Measurements from ENCODE around the gene CRMP1. TPM values are rescaled to one million over a fixed set of nuclear protein-coding genes. Genes with fewer than 3 reads are reported as not detected.

The CRMP1 gene
- total RNA-seq, 2 donors from 2014 or later = 0.37 to 1.1 TPM

- Histone ChIP-seq H3K9me3 (no peaks in the 10 kb centered on the region), H3K4me3 (no peak overlapping the region), H3K36me3 (no peaks in the 10 kb centered on the region), H3K27ac (no peak overlapping the region), H3K27me3 (no peaks in the 10 kb centered on the region), H3K4me1 (no peaks in the 10 kb centered on the region)
- DNase-seq (ENCODE audit: low spot score) = no peak
- TF ChIP-seq CTCF (IDR thresholded peaks at IDR 0.05) = no peak
Observed at GRCh38 chr4:5869966-5870619, 22.8 kb downstream of the CRMP1 start.

GRCh38 chr4:5867866-5868265, 25.0 kb downstream of the CRMP1 start:
- no peaks in the 10 kb centered on the region for H3K27me3 ChIP-seq
- no peaks in the 10 kb centered on the region for H3K9me3 ChIP-seq
- H3K27ac ChIP-seq = no peak overlapping the region
- no peaks in the 10 kb centered on the region for H3K4me1 ChIP-seq
- no peak for TF ChIP-seq CTCF (IDR thresholded peaks at IDR 0.05)
- no peaks in the 10 kb centered on the region for H3K36me3 ChIP-seq
- DNase-seq (ENCODE audit: low spot score) = no peak
- H3K4me3 ChIP-seq = no peak overlapping the region

- no peak for DNase-seq (ENCODE audit: low spot score)
- Histone ChIP-seq H3K27ac (no peak overlapping the region), H3K4me3 (no peak overlapping the region), H3K9me3 (no peaks in the 10 kb centered on the region), H3K4me1 (no peaks in the 10 kb centered on the region), H3K36me3 (no peaks in the 10 kb centered on the region), H3K27me3 (no peaks in the 10 kb centered on the region)
- no peak for TF ChIP-seq CTCF (IDR thresholded peaks at IDR 0.05)
Observed at GRCh38 chr4:5866841-5867813, 25.8 kb downstream of the CRMP1 start.

- no peak for TF ChIP-seq CTCF (IDR thresholded peaks at IDR 0.05)
- H3K4me3 ChIP-seq = no peak overlapping the region
- DNase-seq (ENCODE audit: low spot score) = no peak
- H3K27ac ChIP-seq = no peak overlapping the region
- no peaks in the 10 kb centered on the region for H3K9me3 ChIP-seq
- H3K36me3 ChIP-seq = no peaks in the 10 kb centered on the region
- no peaks in the 10 kb centered on the region for H3K4me1 ChIP-seq
- H3K27me3 ChIP-seq = no peaks in the 10 kb centered on the region
Observed at GRCh38 chr4:5865896-5866599, 26.8 kb downstream of the CRMP1 start.

- H3K27me3 ChIP-seq = no peaks in the 10 kb centered on the region
- no peak for TF ChIP-seq CTCF (IDR thresholded peaks at IDR 0.05)
- no peak overlapping the region for H3K4me3 ChIP-seq
- no peaks in the 10 kb centered on the region for H3K36me3 ChIP-seq
- H3K4me1 ChIP-seq = no peaks in the 10 kb centered on the region
- no peak overlapping the region for H3K27ac ChIP-seq
- no peak for DNase-seq (ENCODE audit: low spot score)
- no peaks in the 10 kb centered on the region for H3K9me3 ChIP-seq
Observed at GRCh38 chr4:5863461-5864113, 29.3 kb downstream of the CRMP1 start.

Measured in right atrium auricular region (tissue), 2 donors.